H4 (cell line): ENCODE data around the gene PERCC1. TPM values are rescaled to one million over a fixed set of nuclear protein-coding genes. Genes with fewer than 3 reads are reported as not detected.

Experiments
- DNase-seq: peaks from one replicate; pipeline ENCODE4 v3.0.0-alpha.2; 2015; ENCODE audit warnings: low spot score
- total RNA-seq: library from RNA; depleted of rRNA; stranded (reverse); fragments of >200 nt; shearing (Covaris generic); gene quantifications from 2 replicates; pipeline ENCODE4 v1.2.3, GENCODE V29; 2014; rRNA removed

The PERCC1 gene
- total RNA-seq = not detected in 2 replicates

DNA sequence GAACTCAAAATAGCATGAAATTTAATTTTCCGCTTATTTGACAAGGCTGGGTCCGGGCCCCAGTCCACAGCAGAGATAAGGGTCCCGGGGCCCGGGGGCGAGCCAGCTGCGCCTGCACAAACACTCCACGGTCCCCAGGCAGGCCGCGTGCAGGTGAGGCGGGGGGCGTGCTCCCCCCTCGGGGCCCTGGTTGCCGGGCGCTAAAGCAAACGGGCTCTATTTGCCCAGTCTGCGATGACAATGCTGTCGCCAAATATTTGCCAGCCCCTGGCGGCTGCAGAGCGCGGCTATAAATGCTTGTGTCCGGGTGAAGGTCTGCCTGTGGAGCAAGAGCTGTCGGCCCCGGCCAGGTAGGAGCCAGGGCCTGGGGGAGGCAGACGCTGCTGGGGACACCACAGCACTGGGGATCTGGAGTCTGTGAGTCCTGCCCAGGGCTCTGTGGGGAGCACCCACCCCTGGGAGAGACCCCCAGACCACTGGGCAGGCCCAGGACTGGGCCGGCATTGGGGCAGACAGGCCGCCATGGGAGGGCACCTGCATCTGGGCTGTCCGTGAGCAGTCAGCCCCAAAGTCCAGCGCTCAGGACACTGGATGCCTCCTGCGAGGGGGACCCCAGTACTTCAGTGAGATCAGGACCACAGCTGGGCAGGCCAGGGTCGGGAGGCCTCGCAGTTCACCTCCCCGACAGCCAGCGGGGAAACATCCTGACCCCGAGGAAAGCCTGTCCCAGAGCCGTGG is at the start of gene PERCC1:
Gene PERCC1, plus strand, starts transcription at position 320 of the 738 bp plus-strand sequence. CDS start 1,516 bp downstream, outside the sequence.
- no peak for DNase-seq

DNA sequence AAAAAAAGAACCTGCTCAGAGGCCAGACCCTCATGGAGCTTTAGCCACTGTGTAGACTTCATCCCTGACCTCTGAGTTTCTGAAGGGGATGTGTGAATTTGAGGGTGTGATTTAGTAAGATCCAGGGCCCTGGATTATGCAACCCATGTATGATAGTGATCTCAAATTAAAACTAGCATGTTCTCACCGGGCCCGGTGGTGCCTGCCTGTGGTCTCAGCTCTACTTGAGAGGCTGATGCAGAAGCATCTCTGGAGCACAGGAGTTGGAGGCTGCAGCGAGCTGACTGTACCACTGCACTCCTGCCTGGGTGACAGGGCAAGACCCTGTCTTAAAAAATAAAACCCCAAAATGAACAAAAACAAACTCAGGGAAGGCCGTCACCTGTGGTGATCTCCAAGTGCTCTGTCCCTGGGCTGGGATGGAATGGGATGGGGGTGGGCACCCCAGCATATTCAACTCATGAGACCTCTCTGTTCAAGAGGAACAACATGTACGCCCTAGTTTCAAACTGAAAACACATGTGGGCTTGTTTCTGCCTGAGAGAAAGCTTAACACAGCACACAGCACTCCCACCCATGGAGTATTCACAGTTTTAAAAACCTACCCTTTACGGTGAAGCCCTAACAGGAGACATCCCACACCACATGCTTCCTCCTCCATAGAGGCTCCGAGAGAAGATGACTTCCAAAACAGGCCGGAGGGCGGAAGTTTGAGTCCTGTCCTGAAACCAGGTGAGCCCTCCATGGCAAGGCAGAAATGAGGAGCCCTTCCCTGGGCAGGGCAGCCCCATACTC is 49.1 kb upstream of the PERCC1 start:
- DNase-seq = no peak

DNA sequence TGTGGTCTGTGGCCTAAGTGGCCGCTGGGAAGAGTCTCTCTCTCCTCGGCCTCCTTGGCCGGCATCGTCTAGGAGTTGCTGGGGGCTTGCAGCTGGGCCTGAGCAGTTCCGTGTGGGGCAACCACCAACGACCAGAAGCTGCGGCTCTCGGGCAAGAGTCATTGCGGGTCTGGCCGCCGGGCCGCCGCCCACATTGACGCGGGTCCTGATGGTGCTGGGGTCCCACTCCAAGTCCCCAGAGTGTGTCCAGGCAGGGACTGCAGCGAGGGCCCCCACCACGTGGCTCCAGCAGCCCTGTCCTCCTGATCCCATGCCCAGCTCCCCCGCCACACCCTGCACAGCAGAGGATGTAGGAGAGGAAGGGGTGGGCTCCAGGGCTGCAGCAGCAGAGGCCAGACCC is 47.3 kb upstream of the PERCC1 start:
- no peak for DNase-seq

DNA sequence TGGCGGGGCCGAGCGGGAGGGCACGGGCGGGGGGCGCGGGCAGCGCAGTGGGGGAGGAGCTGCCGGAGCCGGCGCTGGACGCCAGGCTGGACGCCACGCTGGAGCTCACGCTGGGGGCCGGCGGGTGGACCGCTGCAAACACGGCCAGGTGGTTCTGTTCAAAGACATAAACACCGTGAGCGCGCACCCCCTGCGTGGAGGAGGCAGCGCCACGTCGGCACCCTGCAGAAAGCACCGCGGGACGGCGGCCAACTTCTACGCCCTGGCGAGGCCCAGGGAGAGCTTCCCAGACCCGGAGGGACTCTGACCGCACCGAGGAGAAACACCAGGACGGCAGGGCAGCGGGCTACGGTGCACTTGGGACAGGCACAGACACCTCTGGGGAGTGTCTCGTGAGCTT is 45.6 kb upstream of the PERCC1 start:
- no peak for DNase-seq

DNA sequence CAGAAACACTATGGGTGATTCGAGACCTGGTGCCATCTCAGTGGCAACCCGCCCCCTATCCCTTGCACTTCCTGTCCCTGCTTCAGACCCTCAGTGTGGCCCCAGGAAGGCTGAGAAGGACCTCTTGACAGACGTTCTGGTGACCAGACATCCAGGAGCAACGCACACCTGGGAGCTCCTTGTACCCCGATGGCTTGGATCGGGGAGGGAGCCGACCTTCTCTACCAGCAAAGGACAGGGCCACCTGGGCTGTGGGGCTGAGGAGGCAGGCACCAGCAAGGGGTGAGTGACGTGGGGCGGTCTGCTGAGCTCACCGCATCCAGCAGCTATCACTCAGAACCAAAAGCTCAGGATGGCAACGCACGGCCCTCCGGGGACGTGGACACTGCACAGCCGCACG is 43.5 kb upstream of the PERCC1 start:
- no peak for DNase-seq

DNA sequence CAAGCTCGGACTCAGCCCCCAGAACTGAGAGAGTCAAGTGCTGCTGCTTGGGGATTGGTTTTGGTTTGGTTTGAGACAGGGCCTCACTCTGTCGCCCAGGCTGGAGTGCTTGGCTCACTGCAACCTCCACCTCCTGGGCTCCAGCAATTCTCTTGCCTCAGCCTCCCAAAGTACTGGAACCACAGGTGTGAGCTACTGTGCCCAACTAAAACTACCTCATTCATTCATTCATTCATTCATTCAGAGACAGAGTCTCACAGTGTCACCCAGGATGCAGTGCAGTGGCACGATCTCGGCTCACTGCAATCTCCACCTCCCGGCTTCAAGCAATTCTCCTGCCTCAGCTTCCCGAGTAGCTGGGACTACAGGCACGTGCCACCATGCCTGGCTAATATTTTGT is 41.1 kb upstream of the PERCC1 start:
- no peak for DNase-seq

DNA sequence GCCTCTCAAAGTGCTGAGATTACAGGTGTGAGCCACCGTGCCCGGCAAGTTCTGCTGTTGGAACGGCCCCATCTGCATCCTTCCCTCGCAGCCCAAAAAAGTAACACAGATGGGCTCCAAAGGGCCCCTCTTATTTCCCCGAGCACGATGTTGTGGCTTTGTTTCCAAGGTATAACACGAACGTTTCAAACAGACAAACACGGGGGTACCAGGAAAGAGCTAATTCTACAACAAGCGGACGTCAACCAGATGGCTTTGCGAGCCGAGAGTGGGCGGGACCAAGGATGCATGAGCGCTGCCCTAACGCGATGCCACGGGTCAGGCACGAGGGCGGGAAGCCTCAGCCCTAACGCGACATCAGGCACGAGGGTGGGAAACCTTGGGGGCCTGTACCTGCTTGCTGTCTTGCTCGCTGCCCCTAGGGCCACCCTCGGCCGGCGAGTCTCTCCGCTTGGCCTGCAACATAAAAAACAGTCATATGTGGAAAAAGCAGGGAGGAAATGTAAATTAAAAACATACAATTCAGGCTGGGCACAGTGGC is 40.6 kb upstream of the PERCC1 start:
- no peak for DNase-seq

DNA sequence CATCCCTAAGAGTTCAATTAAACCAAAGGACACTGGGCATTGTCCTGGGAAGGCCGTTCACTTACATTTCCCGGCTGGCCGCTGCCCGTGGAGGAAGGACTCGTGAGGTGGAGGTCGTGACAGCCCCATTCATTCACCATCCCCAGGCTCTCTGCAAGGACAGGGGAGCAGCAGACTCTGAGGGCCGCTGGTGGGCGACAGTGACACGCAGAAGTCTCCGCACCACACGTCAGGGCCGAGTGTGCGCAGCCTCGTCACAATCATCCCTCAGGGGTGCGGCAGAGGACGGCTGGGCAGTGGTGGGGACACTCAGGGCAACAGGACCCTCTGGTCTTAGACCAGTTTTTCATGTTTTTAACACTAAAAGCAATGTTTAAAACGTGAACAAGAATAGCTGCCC is 38.1 kb upstream of the PERCC1 start:
- DNase-seq = no peak

DNA sequence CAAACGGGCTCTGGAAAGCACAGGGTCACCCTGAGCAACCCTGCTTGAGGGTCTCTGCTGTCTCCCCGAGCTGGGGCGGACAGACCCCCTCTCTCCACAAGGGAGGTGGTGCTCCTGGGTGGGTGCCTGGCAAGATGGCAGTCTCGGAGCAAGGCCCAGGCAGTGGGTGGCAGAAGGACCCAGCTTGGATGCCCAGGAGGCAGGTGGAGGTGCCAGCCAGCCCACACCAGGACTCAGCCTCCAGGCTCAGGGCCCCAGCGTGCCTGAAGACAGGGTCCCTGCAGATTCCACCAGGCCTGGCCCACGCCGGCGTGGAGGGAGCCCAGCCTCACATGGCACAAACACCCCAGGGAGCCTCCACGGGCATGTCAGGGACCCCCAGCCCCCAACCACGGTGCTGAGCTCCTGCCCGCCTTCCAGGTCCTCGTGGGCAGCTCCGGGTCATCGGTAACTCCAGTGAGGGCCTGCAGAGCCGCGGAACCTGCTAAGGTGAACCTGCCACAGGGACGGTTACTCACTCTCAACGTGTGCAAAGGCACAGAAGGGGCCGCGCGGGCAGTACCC is 37.2 kb upstream of the PERCC1 start:
- DNase-seq = no peak

DNA sequence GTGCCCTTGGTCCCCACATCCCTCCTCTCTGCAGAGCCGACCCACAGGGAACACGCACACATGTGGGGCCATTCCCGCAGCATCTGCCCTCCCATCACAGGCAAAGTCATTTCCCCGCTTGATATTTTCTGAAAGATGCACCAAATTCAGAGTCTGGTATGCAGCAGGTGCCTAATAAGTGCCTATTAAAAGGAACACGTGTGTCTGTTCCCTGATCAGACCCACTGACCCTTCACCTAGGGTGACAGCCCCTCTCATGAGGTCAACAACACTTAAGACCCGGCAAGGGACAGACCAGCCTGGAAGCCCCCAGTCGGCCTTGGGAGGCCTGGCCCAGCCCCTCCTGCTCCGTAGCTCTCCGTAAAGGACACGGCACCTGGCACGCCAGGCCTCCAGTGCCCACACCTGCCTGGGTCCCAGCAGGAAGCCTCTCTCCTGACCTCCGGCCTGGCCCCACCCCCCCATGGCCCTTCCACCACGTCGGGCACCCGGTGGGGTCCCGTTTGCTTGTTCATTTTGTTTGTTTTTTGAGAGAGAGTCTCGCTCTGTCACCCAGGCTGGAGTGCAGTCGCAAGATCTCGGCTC is 36.4 kb upstream of the PERCC1 start:
- no peak for DNase-seq

DNA sequence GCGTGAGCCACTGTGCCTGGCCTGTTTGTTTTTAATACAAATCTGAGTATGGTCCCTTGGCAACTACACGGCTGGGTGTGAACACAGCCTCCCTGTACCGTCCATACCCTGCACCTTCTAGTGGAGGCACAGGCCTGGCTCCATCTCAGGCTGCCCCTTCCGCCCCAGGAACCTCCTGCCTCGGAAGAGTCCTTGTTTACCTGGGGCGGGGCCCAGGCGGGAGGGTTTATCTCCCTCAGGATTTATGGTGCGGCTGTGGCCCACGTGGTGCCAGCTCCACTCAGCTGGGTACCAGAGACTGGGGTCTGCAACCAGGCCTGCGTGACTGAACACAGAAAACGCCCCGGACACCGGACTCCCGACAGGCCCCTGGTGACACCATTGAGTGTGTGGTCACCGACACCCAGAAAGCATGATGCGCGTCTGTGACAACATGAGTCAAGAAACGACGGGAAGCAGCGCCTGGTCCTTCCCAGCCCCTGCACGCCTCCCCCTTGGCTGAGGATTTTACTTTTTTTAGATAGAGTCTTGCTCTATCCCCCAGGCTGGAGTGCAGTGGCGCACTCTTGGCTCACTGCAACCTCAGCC is 35.3 kb upstream of the PERCC1 start:
- no peak for DNase-seq

DNA sequence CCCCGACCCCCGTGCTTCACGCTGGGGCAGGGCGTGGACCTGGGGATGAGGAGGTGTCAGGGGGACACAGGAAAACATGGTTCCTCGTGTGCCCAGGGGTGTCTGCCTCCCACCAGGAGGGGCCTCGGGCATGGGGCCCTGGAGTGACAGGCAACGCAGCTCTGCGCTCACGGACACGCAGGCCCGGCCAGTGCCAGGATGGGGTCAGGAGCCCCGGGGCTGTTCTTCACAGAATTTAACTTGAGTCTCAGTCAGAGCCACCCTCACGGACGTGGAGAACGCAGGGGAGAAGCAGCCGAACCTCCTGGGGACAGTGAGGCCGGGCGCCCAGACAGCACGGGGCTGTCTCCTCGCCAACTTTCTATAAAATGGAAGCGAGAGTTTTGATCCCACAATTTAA is 33.1 kb upstream of the PERCC1 start:
- DNase-seq = no peak

DNA sequence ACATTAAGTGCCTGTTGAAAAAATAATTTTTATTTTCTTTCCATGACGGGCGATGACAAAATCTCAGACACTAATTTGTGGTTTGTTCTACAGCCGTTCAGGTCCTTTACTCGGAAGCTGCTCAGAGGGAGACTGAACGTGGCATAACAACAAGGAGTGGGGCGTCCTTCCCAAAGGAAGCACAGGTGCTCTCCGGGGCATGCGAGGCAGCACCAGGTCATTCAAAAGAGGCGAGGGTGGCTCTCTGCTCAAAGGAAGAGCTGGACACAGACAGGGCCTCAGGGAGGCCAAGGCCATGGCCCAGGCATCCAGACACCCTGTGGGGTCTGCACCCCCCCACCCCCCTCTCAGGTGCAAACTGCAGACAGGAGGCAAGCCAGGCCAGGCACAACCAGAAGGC is 32.5 kb upstream of the PERCC1 start:
- DNase-seq = no peak

DNA sequence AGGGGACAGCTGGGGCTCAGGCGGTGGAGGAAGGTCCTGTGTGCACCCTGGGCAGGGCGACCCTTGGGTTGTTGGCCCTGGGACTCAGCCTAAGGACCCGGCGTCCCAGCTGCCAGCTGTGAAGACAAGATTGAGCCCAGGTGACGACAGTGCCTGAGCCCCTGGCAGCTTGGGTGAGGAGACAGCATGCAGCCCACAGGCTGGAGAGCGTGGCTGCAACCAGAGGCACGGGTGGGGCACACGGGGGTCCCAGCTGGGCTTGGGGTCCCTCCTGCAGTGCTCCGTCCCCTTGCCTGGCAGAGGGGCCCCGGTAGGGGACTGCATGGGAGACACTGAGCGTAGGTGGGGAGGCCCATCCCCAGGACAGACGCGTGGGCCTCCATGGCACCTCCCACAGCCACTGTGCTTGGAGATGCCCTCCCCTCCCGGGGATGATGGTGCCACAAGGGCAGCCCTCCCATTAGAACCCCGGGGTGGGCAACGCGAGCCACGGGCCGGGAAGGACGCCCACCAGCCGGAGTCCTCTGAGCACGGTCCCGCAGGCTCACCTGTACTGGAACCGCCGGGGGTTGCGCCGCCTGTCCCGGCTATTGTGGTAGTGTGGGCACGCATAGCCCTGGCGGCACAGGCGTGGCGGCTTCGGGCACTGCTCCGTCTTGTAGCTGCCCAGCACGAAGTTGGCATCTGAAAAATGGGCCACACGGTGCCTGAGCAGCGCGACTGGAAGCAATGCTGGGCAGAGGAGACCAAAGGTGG is 31.9 kb upstream of the PERCC1 start:
- DNase-seq = no peak

DNA sequence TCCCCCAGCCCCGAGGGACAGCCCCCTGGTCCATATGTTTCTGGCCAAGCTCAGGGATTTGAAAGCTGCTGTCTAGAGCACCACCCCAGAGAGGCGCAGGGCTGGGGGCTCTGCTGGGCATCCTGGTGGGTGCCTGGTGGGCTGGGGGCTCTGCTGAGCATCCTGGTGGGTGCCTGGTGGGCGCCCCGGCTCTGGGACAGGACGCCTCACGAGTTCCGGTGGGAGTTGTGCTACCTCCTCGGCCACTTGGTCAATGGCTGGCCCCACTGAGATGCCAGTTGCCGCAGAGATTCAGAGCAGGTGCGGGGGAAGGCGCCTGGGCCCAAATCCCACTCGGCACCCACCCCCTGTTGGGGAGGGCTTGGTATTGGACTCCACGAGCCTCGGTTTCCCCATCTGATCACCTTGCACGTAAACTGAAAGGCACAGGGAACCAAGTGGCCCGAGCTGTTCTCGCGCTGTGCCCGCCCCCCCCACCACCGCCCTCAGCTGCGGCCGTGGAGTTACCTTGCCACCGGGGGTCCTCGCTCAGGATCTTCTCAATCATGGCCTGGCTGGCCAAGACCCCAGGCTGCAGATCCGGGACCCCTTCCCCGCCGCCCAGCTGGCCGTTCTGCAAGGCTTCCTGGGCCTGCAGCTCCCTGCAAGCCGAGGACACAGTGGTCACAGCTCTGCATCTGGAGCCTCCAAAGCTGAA is 29.7 kb upstream of the PERCC1 start:
- no peak for DNase-seq

DNA sequence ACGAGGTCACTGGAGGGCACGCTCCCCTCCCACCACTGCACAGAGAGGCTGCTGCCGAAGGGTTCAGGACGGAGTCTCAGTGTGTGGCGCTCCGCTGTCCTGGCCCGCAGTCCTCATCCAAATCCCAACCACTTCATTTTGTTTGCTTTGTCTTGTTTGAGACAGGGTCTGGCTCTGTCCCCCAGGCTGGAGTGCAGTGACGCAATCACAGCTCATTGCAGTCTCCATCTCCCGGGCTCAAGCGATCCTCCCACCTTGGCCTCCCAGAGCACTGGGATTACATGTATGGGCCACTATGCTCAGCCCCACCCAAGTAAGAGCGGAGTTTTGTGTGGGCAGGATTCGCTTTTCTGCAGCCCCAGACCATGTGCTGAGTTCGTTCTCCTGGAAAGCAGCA is 29.1 kb upstream of the PERCC1 start:
- no peak for DNase-seq

DNA sequence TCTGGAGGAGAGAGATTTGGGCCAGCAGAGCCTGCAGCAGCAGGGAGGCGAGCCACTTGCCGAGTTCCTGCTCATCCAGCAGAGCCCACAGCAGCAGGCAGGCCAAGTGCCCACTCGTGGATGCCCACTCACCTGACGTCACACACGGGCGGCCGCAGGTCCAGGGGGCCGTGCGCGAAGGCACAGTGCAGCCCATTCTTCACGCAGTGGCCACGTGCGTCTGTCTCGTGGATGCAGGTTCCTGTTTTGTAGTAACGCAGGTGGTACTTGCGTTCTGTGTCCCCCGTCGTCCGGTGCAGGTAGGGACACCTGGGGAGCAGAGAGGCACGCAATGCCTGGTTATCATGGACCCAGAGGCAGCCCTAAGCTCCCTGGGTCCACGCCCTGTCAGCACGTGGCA is 27.8 kb upstream of the PERCC1 start:
- DNase-seq = no peak

DNA sequence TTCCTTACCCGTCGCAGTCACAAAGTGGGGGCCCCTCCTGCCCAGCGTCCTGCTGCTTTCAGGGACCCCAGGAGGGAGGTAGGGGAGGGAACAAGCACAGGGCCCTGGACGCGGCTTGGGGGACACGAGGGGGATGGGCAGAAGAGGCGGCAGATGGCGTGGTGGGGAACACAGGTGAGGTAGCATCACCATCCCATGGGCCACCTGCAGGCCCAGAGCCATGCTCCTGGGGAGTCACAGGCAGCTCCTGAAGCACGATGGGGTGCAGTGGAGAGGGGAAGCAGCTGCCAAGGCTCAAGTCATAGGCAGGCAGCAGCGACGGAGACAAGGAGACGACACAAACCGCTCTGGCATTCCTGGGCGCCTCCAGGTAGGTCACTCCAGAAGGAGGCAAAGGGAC is 27.1 kb upstream of the PERCC1 start:
- DNase-seq = no peak

DNA sequence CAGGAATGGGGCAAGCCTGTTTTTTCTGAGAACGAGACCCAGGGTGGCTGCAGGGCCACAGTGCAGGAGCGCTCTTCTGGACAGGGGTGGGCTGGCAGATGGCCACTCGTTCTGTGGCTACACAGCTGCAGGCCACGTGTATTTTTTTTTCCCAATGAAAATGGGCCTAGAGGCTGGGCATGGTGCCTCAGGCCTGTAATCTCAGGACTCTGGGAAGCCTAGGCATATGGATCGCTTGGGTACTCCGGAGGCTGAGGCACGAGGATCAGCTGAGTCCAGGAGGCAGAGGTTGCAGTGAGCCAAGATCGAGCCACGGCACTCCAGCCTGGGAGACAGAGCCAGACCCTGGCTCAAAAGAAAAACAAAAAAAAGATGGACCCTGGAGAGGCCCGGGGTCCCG is 23.1 kb upstream of the PERCC1 start:
- DNase-seq = no peak

DNA sequence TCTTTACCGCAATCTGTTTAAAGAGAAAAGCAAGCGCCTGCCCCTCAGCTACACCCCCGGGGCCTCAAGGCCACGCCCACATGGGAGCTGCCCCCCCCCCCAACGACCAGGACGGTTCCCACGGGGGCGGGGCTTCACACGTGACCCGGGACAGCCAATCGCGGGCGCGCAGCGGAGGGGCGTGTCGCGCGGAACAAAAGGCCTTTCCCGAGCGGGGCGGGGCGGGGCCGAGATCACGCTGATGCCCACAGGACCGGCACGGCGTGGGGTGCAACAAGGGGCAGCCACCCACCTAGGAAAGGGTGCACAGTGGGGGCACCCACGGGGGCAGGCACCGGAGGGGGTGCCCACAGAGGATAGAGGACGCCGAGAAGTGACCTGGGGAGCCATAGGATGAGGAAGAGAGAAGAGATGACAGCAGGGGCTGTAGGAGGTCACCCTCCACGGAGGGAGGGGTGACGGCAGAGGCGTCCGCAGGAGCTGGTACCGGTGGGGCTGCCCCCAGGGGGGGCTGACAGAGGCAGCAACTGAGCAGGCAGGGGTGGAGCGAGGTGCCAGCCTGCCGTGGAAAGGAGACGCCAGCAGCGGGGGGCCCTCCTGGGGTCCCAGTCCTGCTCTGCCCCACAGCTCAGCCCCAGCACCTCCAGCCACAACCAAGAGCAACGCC is 22.6 kb upstream of the PERCC1 start:
- DNase-seq = peak; percentile 77
